HG02588 (cell line): Measurements from ENCODE around the gene FRMD3.
"Not testable (repeated sequence)": the region's sequence is repeated elsewhere in the genome, so short reads cannot be mapped to it uniquely, and the experiment has no call there.

Source experiments
- ATAC-seq: cut with Tn5 transposase; IDR thresholded peaks from one replicate; pipeline ENCODE4 v1.9.1; 2021; ENCODE audit warnings: mild to moderate bottlenecking, moderate library complexity; ENCODE audit not compliant: unreplicated experiment

Gene FRMD3

DNA sequence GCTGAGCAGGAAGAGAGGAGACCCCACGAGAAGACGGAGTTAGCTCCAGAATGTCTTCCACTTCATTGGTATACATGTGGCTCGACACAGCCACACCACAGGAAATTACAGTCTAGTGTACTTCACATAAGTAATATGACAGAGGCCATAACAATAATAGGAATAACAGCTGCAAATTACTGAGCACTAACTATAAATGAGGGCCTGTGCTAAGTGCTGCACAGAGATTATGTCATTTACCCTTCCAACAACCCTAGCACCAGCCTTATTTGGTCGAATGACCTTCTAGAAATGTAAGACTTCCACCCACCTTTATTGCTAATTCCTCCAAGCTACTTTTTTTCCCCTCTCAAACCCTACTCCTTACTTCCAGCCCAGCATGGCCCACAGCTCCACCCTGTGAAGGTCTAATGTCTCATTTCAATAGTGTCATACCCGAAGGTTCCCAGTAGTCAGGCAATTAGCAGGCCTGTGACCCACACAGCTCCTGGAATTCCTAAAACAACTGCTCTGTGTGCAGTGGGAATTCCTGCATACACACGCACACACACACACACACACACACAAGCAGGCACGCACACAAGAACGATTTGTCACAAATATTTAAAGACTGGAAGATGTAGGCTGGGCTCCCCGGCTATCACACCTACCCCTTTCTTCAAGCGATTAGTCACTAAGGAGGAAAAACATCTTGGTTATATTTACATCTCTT, 134.5 kb downstream of the FRMD3 start:
- no peak for ATAC-seq

DNA sequence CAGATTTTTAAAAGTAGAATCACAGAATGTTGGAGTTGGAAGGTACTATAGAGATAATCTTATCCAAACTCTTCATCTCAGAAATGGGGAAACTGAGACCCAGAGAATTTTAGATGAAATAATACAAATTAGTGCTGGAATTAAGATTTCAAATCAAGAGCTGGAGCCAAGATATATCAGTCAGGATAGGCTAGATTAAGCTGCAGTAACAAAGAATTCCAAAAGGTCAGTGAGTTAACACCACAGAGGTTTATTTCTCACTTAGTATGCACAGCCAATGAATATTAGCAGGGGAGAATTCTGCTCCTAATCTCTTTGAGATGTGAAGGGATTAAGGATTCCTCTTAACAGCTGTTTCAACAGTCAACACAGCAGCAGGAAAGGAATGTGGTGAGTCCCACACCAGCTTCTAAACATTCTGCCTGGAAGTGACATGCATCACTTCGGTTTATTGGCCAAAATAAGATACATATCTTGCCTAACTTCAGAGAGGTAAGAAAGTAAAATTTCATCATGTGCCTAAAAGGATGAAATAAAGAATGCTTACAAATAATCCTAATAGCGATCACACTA, 136.8 kb downstream of the FRMD3 start:
- ATAC-seq: no peak

DNA sequence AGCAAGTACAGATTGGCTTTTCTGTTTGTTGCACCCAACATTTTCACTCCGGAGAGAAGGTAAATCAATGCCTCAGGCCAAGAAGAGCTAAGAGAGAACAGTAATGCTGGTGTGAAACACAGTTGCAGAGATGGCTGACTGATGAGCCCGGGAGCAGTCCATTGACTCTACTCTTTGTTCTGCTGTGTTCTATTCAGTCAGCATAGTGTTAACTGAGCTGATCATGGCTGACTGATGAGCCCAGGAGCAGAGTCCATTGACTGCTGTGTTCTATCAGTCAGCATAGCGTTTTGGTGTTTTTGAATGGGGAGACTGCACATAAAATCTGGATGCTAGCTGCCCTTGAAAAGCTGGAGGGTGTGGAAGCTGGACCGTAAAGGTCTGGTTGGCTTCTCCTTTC, 141.4 kb downstream of the FRMD3 start:
- ATAC-seq: no peak

DNA sequence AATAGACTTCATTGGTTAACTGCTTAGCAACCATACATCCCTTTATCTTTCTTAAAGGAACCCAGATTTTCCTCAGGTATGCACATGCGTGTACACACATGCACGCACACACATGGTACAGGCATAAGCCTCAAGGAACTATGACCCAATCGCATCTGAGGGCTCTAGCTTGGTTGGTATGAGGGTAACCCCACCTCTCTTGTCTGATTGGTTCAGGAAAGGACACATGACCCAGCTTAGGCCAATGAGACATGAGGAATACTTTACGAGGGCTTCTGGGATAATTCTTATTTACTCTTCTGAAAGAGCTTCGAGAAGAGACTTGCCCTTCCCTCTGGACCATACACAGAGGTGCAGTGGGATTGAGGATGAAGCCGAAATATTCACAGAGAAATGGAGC, 141.9 kb downstream of the FRMD3 start:
- no peak for ATAC-seq

DNA sequence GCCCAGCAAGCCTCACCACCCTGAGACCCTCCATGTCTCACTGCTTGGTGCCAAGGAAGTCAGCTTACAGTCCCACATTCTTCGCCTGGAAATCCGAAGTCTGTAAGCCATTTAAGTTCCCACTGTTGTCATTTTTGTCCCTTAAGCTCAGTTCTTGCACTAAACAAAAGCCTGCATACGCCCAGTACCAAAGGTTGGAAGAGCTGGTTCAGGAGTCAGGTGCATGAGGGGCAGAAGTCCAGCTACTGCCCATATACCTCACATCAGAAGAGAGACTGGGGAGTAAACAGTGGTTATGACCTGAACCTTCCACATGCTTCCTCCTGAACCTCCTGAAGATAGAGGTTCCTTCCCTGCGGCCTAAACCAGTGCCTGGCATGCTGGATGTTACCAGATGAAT, 146.0 kb downstream of the FRMD3 start:
- no peak for ATAC-seq

DNA sequence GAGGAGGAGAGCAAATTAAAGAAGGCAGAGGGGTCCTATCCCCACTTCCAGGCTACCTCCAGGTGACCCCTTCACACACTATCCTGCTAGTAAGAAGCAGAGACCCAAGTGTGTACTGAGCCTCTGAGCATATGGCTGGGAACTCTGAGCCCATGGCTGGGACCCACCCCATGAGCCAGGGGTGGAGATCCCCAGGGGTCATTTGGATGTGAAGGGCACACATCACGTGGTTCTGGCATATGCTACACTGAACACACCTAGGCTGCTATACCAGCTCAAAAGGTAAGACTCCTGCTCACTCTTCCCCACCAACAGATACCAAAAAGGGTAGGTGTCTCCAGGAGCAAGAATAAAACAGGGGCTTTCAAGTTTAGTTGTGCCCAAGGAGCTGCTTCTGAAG, 149.9 kb downstream of the FRMD3 start:
- ATAC-seq: no peak

DNA sequence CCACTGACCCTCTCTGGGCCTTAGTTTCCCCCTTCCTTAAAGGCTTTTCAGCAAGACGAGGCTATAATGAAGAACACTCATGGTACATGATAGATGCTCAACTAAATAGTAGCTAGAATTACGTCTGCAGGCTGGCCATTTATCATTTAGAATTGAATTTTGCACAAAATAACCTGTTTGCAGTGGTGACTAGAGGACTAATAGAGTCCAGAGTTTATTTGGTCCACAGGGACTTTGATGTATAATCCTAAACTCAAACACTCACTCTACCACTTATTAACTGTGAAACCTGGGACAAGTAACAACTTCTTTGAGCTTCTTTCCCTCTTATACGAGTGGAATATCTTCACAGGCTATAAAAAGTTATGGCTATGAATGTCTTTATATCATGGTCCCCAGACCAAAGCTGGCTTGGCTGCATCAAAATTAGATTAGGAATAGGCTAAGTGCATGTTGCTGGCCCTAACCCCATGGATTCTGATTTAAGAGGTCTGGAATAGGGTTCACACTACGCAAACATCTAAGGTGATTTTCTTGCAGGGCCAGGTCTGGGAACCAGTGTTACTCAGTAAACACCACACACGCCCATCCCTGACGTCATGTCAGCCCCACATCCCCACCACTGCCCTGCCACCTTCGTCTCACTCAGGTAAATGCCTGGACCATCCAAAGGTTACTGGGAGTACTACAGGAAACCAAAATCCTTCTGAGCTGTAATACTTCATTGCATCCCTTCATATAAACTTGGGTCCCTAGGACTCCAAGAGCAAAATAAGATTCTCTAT, 150.6 kb downstream of the FRMD3 start:
- no peak for ATAC-seq

DNA sequence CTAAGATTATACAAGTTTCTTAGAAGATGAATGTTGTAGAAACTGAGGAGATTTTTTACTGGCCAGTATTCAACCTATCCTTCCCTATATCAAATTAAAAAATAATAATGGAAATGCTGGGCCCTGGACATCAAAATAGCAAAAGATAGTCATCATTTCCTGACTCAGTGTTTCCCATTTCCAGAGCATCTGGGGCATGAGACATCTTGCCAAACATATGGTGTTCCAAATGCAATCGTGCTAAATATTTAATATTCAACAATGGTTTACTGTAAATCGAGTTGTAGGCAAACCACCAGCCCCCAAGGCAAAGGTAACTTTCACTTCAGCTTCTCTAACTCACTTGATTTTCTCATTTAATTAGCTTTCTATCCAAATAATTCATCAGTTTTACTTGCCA, 152.9 kb downstream of the FRMD3 start:
- ATAC-seq: no peak

DNA sequence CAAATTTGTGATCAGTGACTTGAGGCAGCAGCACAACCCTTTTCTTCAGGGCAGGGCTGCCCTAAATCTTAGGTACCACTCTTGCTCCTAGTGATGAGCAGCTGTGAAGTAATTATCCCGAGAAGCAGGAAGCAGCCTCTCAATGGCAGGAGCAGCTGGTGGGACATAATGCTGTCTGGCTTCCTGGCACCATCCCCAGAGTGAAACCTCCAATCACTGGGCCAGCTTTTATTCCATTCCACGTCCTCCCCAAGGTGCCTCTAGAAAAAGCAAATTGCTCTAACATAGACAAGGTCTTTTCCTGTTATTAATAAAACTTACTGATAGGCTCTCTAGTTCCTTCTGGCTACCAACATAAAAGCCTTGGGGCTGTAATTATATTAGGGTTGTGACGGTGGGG, 154.0 kb downstream of the FRMD3 start:
- ATAC-seq: no peak

DNA sequence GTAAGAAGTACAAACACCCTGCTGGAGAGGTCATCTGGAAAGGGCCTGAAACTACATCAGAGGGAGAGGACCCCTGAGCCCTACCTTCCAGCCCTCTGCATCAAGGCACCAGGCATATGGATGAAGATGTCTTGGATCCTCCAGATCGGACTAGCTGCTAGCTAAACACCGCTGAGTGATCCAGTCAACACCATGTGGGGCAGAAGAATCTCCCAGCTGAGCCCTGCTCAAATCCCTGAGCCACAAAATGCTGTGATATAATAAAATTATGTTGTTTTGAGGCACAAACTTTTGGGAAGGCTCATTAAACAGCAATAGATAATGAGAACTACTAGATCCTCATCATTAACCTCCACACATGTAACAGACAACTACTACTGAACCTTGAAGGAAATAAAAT, 155.2 kb downstream of the FRMD3 start:
- ATAC-seq: no peak

DNA sequence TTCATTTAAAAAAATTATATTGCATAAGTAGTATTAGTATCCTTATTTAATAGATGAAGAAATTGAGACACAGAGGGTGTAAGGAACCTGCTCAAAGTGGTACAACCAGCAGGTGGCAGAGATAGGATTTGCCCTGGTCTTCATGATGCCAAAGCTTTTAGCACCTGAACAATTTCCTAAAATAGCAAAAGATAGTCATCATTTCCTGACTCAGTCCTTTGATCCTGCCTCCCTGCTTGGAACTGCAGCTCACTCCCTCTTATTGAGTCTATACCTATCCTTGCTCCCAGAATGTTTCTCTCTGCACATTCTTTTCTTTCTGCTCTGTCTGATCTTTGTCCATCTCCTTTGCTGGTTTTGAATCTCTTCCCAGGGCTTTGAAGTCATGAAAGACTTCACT, 155.8 kb downstream of the FRMD3 start:
- no peak for ATAC-seq

DNA sequence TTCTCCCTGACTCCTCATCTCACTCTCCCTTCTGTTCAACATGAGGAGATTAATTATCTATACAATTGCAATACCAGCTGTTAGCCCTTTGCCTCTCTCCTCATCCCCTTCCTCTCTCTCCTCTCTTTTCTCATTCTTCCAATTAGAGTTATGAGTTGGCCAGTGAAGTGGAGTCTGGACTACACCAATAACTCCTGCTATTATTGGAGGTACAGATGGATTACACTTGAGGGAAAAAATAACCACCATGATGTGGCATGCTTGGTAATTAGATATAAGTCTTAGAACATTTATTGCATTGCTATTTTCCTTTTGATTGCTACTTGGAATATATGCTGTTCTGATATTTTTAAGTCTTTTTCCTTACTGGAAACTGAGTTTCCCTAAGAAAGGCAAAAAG, 159.2 kb downstream of the FRMD3 start:
- ATAC-seq: no peak

DNA sequence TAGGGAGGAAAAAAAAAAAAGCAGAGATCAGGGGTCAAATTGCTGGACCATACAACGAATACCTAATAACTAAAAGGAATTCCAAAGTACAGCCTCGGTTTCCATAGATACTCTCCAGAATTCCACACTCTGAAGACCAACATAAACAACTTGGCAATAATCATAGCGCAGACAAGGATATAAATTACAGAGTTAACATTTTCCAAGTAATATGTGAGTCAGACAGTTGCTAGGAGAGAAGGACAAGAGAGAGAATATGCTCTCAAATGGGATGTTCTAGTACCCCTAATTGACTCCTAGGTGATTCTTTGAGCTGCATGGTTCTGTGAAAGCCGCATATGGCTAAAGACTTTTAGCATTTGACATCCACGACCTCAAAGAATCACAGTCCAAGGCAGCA, 165.2 kb downstream of the FRMD3 start:
- no peak for ATAC-seq

DNA sequence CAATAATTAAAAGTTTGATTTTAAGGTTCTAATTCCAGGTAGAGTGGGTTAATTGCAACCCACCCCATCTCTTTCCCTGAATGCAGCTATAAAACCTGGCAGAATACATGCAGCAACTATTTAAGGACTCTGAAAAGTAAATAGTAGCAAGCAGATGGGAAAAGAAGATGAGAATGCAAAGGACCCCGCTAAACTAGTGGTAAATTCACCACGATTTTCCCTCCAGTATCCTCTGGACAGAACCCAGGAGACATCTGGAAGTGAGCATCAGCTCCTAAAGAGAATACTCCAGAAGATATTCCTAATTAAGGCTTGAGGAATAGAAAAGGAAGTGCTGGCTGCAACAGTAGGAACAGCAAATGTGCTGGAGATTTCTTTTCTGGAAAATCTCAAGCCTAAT, 170.9 kb downstream of the FRMD3 start:
- no peak for ATAC-seq

DNA sequence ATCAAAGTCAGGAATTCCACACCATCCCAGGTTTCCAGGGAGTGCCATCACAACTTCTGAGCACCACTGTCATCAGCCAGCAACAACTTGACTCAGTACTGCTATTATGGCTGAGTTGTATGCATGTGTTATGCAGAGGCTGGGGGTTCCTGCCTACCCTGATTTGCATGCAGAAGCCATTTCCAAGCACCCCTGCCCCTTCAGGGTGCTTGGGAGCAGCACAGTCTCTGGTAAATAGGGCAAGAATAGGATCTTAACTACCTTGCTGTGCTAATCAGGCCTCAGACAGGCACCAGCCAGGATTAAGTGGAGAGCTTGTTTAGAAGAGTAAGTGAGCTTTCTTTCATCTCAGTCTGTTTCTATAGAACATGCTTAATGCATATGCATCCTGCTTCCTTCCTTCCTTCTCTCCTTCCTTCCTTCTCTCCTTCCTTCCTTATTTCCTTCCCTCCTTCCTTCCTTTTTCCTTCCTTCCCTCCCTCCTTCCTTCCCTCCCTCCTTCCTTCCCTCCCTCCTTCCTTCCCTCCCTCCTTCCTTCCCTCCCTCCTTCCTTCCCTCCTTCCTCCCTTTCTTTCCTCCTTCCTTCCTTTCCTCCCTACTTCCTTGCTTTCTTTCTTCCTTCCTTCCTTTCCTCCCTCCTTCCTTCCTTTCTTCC, 175.7 kb downstream of the FRMD3 start:
- ATAC-seq: no peak

DNA sequence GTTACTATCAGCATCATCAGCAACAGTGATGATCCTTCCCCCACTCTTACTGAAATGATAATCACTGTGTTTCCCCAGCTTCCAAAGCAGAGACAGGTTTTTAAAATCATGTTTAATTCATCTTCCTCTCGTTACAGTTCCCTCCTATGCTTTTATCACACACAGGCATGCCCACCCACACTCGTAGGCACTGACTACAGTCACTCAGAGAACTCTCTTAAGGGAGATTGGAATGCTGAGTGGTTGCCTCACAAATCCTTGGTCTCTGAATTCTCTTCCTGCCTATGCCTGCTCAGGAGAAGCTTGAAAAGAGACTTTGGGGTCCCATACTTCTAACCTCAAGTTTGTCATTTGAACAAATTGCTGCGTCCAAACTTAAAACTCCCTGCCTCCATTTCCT, 179.2 kb downstream of the FRMD3 start:
- no peak for ATAC-seq

DNA sequence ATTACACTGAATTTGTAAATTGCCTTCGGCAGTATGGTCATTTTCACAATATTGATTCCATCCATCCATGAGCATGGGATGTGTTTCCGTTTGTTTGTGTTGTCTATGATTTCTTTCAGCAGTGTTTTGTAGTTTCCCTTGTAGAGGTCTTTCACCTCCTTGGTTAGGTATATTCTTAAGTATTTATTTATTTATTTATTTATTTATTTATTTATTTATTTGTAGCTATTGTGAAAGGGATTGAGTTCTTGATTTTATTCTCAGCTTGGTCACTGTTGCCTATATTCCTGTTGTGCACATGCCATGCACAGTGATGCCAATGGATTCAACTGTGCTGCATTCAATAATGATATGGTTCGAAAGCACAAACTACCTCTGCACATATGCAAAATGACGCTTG, 179.7 kb downstream of the FRMD3 start:
- ATAC-seq: not testable (repeated sequence)

DNA sequence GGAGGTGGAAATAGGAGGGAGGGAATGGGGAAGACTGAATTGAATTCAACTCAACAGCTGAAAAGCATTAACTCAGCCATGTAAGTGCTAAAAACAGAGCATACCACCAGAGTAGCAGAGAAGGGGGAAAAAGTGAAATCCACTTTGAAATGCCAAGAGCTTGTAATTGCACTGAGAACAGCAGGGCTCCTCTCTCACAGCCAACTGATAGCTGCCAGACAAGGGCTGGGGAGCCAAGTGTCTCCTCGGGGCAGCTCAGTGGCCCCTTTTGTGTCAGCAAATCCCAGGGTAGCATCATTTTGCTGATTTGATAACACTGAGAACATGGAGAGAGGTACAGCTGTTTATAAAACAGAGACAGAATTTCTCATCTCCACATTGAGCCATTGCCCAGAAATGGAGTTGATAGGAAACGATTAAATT, 182.5 kb downstream of the FRMD3 start:
- ATAC-seq: no peak

DNA sequence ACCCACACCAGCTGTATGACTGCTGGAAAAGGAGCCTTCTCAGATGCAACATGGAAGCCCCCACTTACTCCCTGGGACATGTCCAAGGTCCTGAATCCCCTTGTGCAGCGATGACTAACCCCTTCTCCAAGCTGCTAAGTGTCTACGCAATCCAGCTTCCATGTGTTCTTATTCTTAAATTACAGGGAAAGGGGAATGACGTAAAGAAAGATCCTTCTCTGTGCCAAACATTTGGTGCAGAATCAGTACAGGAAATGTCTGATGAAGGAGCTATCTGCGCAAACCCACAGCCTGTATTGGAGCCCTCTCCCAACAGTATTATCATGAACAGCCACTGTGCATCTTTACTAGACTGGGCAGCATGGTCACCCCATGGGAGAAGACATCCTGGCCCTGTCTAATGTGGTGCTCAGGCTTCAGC, 183.2 kb downstream of the FRMD3 start:
- ATAC-seq: no peak

DNA sequence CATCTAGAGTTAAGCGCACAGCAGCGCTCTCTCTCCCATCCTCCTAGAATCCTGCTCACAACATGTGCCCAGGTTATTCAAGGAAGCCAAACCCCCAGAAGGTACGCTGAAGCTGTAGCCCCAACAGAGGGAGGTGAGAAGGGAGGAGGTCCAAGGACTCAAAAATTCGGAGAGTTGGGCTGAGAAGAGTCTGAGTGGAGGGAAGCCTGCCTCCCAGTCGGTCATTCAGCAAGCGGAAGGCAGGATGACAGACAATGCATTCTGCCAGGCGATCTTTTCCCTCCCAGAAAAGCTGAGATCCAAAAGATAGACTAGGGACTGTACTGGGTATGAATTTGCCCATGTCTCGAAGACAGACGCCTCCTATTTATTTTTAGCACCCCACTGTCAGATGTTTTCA, 189.2 kb downstream of the FRMD3 start:
- no peak for ATAC-seq

DNA sequence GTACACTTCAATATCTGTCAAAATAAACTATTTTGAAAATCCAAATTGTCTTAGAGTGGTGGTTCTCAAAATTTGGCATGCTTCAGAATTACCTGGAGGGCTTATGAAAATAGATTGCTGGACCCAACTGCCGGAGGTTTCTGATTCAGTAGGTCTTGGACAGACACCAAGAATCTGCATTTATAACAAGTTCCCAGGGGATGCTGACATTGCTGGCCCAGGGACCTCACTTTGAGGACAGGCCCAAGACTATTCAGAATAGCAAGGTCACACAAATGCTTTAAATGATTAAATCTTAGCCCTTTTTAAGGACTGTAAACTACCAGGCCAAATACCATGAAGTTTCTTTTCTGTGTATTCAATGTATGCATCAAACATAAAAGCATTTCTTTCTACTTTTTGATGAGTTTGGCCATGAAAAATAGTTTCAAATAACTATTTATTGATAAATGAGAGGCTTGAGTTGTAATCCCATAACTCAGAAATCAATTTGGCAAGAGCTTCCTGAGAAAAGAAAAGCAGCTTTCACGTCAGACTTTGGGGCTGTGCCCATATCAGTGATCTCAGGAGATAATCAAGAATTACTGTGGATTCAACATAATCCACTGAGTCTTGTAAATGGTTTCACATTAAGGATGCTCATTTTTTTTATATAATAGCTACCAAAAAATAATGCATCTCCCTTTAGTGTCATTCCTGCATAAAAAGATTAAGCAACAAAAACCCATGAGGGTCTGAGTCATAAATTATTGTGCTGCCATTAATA, 191.4 kb downstream of the FRMD3 start:
- no peak for ATAC-seq
